ENCODE results near the gene CREB5.

CREB5 gene

DNA sequence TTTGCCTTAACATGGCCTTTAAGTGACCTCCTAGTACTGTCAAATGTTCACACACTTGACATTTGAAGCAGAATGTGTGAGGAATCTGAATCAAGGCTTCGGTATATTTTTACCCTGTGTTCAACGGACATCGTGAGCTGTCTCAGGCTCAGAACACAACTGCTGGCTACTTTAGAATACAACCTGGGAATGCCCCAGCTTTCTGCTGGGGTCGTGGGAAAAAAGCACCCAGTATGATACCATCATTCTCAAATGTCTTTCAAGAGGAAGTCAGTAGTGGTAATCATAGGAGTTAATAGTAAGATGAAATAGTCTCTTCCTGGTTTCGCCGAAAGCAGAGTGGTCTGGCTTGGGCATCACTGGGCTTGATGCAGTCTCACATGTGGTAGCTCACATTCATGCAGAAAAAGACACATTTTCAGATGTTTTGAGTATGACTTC is 67.2 kb downstream of the CREB5 start:
- TF ChIP-seq BACH2 (CRISPR knock-in tag; IDR thresholded peaks at IDR 0.05; ENCODE audit: borderline replicate concordance) = no peak
- TF ChIP-seq ZFP3 (CRISPR knock-in tag; IDR thresholded peaks at IDR 0.05) = no peak
- TF ChIP-seq, protein P1, sequence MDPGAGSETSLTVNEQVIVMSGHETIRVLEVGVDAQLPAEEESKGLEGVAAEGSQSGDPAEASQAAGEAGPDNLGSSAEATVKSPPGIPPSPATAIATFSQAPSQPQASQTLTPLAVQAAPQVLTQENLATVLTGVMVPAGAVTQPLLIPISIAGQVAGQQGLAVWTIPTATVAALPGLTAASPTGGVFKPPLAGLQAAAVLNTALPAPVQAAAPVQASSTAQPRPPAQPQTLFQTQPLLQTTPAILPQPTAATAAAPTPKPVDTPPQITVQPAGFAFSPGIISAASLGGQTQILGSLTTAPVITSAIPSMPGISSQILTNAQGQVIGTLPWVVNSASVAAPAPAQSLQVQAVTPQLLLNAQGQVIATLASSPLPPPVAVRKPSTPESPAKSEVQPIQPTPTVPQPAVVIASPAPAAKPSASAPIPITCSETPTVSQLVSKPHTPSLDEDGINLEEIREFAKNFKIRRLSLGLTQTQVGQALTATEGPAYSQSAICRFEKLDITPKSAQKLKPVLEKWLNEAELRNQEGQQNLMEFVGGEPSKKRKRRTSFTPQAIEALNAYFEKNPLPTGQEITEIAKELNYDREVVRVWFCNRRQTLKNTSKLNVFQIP (CRISPR knock-in tag; IDR thresholded peaks at IDR 0.05; ENCODE audit: borderline replicate concordance, low read depth) = no peak
- TF ChIP-seq RARB (CRISPR knock-in tag; IDR thresholded peaks at IDR 0.05) = no peak
- TF ChIP-seq, protein P2, sequence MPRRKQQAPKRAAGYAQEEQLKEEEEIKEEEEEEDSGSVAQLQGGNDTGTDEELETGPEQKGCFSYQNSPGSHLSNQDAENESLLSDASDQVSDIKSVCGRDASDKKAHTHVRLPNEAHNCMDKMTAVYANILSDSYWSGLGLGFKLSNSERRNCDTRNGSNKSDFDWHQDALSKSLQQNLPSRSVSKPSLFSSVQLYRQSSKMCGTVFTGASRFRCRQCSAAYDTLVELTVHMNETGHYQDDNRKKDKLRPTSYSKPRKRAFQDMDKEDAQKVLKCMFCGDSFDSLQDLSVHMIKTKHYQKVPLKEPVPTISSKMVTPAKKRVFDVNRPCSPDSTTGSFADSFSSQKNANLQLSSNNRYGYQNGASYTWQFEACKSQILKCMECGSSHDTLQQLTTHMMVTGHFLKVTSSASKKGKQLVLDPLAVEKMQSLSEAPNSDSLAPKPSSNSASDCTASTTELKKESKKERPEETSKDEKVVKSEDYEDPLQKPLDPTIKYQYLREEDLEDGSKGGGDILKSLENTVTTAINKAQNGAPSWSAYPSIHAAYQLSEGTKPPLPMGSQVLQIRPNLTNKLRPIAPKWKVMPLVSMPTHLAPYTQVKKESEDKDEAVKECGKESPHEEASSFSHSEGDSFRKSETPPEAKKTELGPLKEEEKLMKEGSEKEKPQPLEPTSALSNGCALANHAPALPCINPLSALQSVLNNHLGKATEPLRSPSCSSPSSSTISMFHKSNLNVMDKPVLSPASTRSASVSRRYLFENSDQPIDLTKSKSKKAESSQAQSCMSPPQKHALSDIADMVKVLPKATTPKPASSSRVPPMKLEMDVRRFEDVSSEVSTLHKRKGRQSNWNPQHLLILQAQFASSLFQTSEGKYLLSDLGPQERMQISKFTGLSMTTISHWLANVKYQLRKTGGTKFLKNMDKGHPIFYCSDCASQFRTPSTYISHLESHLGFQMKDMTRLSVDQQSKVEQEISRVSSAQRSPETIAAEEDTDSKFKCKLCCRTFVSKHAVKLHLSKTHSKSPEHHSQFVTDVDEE (CRISPR knock-in tag; IDR thresholded peaks at IDR 0.05) = no peak
- no peak for TF ChIP-seq GLIS3 (CRISPR knock-in tag; IDR thresholded peaks at IDR 0.05)
- no peak for ATAC-seq

DNA sequence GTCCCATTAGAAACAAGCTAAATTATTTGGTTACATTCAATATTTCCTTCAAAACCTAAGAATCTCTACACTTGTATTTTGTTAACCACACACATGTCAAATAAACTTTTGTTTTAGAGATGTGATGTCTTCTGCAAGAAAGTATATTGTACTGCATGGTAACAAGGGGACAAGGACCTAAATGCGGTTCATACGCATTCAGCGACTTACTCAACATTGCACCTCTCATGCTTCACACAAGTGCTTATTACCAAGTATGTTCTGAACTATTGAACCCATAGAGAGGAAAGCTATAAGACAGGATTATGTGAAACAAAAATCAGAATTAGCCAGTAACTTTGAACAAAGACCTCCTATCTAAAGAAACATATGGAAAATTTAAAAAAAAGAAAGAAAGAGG is 68.3 kb downstream of the CREB5 start:
- TF ChIP-seq, protein P2 (CRISPR knock-in tag; IDR thresholded peaks at IDR 0.05) = no peak
- TF ChIP-seq BACH2 (CRISPR knock-in tag; IDR thresholded peaks at IDR 0.05; ENCODE audit: borderline replicate concordance) = no peak
- no peak for TF ChIP-seq ZC3H10 (CRISPR knock-in tag; IDR thresholded peaks at IDR 0.05)
- TF ChIP-seq GLIS3 (CRISPR knock-in tag; IDR thresholded peaks at IDR 0.05) = no peak
- no peak for TF ChIP-seq PPARA (CRISPR knock-in tag; IDR thresholded peaks at IDR 0.05; ENCODE audit: borderline replicate concordance)
- TF ChIP-seq, protein P3, sequence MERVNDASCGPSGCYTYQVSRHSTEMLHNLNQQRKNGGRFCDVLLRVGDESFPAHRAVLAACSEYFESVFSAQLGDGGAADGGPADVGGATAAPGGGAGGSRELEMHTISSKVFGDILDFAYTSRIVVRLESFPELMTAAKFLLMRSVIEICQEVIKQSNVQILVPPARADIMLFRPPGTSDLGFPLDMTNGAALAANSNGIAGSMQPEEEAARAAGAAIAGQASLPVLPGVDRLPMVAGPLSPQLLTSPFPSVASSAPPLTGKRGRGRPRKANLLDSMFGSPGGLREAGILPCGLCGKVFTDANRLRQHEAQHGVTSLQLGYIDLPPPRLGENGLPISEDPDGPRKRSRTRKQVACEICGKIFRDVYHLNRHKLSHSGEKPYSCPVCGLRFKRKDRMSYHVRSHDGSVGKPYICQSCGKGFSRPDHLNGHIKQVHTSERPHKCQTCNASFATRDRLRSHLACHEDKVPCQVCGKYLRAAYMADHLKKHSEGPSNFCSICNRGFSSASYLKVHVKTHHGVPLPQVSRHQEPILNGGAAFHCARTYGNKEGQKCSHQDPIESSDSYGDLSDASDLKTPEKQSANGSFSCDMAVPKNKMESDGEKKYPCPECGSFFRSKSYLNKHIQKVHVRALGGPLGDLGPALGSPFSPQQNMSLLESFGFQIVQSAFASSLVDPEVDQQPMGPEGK (CRISPR knock-in tag; IDR thresholded peaks at IDR 0.05; ENCODE audit: borderline replicate concordance) = no peak
- no peak for ATAC-seq

DNA sequence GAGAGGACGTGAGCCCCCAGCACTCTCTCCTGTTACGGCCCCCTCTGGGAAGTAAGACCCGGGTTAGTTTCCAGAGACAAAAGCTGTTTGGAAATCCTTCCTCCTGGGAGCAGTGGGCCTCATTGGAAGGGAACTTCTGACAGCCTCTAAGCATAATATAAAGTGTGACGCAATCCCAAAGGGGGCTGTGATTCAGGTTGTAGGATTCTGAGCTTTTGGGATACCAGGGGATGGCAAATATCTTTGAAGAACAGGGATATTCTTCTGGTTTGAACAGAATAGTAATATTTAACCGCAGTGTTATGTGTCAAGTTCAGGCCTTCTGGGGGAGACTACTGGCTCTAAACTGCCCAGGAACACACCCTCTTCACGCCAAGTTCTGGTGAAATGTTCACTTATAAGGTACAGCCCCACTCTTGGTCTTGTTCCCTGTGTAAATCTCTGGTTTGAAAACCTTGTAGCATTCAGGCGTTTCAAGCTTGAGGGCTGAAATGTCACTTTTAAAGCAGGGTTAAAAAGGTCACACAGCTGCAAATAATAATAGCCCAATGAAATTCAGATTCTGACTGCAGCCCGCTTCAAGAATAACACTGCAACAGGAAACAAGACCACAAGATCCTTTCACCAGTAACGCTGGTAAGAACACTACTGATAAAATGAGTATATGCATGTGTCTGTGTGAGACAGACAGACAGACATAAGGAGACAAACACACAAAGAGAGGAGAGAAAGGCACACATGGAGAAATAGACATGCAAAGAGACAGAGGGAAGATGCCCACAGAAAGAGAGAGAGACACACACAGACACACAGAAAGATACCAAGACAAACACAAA is 69.0 kb downstream of the CREB5 start:
- no peak for ATAC-seq
- TF ChIP-seq ZNF70 (CRISPR knock-in tag; IDR thresholded peaks at IDR 0.05) (no peak), ZNF8 (CRISPR knock-in tag; IDR thresholded peaks at IDR 0.05) (no peak), ZFP30 (CRISPR knock-in tag; IDR thresholded peaks at IDR 0.05) (no peak), RARB (CRISPR knock-in tag; IDR thresholded peaks at IDR 0.05) (no peak), ISL1 (CRISPR knock-in tag; IDR thresholded peaks at IDR 0.05) (no peak), GLIS3 (CRISPR knock-in tag; IDR thresholded peaks at IDR 0.05) (no peak)

DNA sequence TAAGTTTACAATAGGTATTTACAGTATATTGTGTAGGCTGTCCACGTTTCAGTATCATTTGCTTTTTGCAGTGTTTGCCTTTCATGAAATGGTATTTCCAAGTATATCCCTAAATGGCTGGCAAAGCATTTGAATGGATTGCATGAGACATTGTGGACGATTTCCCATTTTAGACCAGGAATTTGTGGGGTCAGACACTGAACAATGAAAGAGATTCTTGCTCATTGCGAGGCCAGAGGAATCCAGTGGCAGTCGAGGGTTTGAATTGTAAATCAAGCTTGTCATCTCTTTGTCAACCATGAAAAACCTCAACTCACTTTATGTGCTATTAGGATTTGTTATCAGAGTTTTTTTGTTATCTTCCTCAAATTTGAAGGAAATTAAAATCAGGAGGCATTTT is 70.8 kb downstream of the CREB5 start:
- ATAC-seq = no peak
- TF ChIP-seq, protein P1 (CRISPR knock-in tag; IDR thresholded peaks at IDR 0.05; ENCODE audit: borderline replicate concordance, low read depth) = no peak
- TF ChIP-seq PPARA (CRISPR knock-in tag; IDR thresholded peaks at IDR 0.05; ENCODE audit: borderline replicate concordance) (no peak), RARB (CRISPR knock-in tag; IDR thresholded peaks at IDR 0.05) (no peak), CSDC2 (CRISPR knock-in tag; IDR thresholded peaks at IDR 0.05) (no peak), ISL1 (CRISPR knock-in tag; IDR thresholded peaks at IDR 0.05) (no peak), TCF4 (CRISPR knock-in tag; IDR thresholded peaks at IDR 0.05; ENCODE audit: borderline replicate concordance) (no peak), ZNF565 (CRISPR knock-in tag; conservative IDR thresholded peaks at IDR 0.05; ENCODE audit: low read depth) (no peak), SNAI2 (CRISPR knock-in tag; IDR thresholded peaks at IDR 0.05) (no peak), ZNF70 (CRISPR knock-in tag; IDR thresholded peaks at IDR 0.05) (no peak)
- TF ChIP-seq, protein P3 (CRISPR knock-in tag; IDR thresholded peaks at IDR 0.05; ENCODE audit: borderline replicate concordance) = no peak
- TF ChIP-seq, protein P2 (CRISPR knock-in tag; IDR thresholded peaks at IDR 0.05) = no peak

Data from SK-N-SH treated with all-trans-retinoic acid at 6 μM for 48 hours (cell line).